ENCODE results near the gene SYNRG. TPM values are rescaled to one million over a fixed set of nuclear protein-coding genes. Genes with fewer than 3 reads are reported as not detected.

The SYNRG gene
- total and polyA plus RNA-seq, 4 donors: 5.0 to 43.5 (median 20.1) TPM

GRCh38 chr17:37470181-37470580, 139.0 kb downstream of the SYNRG start:
- Histone ChIP-seq H3K36me3 (ENCODE audit: control insufficient read depth in 1 of 2, insufficient read depth in 2 of 2, low read length in 1 of 2) (peaks cover 4 to 13% of the 10 kb centered on the region in 2 donors), H3K4me3 (ENCODE audit: low read length in 2 of 2) (no peak overlapping the region), H3K4me1 (ENCODE audit: control insufficient read depth in 1 of 2, insufficient read depth in 2 of 2, low read length in 2 of 2) (no peaks in the 10 kb centered on the region), H3K27me3 (ENCODE audit: control insufficient read depth in 1 of 2, insufficient read depth in 2 of 2, low read length in 1 of 2) (no peaks in the 10 kb centered on the region), H3K9me3 (ENCODE audit: control insufficient read depth, low read length) (no peaks in the 10 kb centered on the region), H3K27ac (ENCODE audit: low read depth in 1 of 2, low read length in 2 of 2) (no peak overlapping the region)
- no peak for ATAC-seq (ENCODE audit: low FRiP score)
- intact Hi-C loops (cut with DNase I): no loop called here
- no peak for DNase-seq
- 78 to 84% methylated on average over 7 of the region's 7 CpGs for WGBS, 2 donors

GRCh38 chr17:37466471-37466870, 142.7 kb downstream of the SYNRG start:
- H3K4me3 ChIP-seq (ENCODE audit: low read length in 2 of 2): no peak overlapping the region
- H3K36me3 ChIP-seq (ENCODE audit: control insufficient read depth in 1 of 2, insufficient read depth in 2 of 2, low read length in 1 of 2): peaks cover 2 to 6% of the 10 kb centered on the region in 2 donors
- no peaks in the 10 kb centered on the region for H3K4me1 ChIP-seq (ENCODE audit: control insufficient read depth in 1 of 2, insufficient read depth in 2 of 2, low read length in 2 of 2)
- no peaks in the 10 kb centered on the region for H3K9me3 ChIP-seq (ENCODE audit: control insufficient read depth, low read length)
- DNase-seq: no peak
- ATAC-seq (ENCODE audit: low FRiP score): no peak
- intact Hi-C loops (cut with DNase I): no loop called here
- WGBS, 2 donors: 92% methylated on average over 1 of the region's 1 CpG
- no peaks in the 10 kb centered on the region for H3K27me3 ChIP-seq (ENCODE audit: control insufficient read depth in 1 of 2, insufficient read depth in 2 of 2, low read length in 1 of 2)
- no peak overlapping the region for H3K27ac ChIP-seq (ENCODE audit: low read depth in 1 of 2, low read length in 2 of 2)

- Histone ChIP-seq H3K27ac (ENCODE audit: low read depth in 1 of 2, low read length in 2 of 2) (no peak overlapping the region), H3K36me3 (ENCODE audit: control insufficient read depth in 1 of 2, insufficient read depth in 2 of 2, low read length in 1 of 2) (no peaks in the 10 kb centered on the region), H3K4me3 (ENCODE audit: low read length in 2 of 2) (no peak overlapping the region), H3K27me3 (ENCODE audit: control insufficient read depth in 1 of 2, insufficient read depth in 2 of 2, low read length in 1 of 2) (no peaks in the 10 kb centered on the region), H3K9me3 (ENCODE audit: control insufficient read depth, low read length) (no peaks in the 10 kb centered on the region), H3K4me1 (ENCODE audit: control insufficient read depth in 1 of 2, insufficient read depth in 2 of 2, low read length in 2 of 2) (no peaks in the 10 kb centered on the region)
- no peak for DNase-seq
- 95 to 96% methylated on average over 7 of the region's 7 CpGs for WGBS, 2 donors
- intact Hi-C loops (cut with DNase I): no loop called here
- no peak for ATAC-seq (ENCODE audit: low FRiP score)
These were observed 144.1 kb downstream of the SYNRG start for GRCh38 chr17:37465069-37465616.

Small RNA genes lying within 50 kb of the gene (microRNA-seq; reads per million reads assigned to microRNA genes)
- gene MIR378J: 0 reads per million in 2 donors

Other genes with a start within 250 kb of the SYNRG start
- gene C17orf78, start 233.4 kb downstream of the SYNRG start, total RNA-seq: not detected
- 1 to 10 TPM in 1 of 2 donors, not detected in 1; 3.0 TPM for gene C17orf78, start 233.4 kb downstream of the SYNRG start, polyA plus RNA-seq
- 10 to 100 TPM; 31.6 to 49.9 TPM for gene ACACA, start 202.6 kb downstream of the SYNRG start, total RNA-seq
- 10 to 100 TPM in 1 of 2 donors, 1 to 10 TPM in 1; 6.1 to 15.9 TPM for gene ACACA, start 202.6 kb downstream of the SYNRG start, polyA plus RNA-seq
- gene TADA2A, start 202.5 kb downstream of the SYNRG start, total RNA-seq: 10 to 100 TPM; 23.4 to 25.6 TPM
- gene TADA2A, start 202.5 kb downstream of the SYNRG start, polyA plus RNA-seq: 10 to 100 TPM; 12.9 to 13.9 TPM
- gene DUSP14, start 119.5 kb downstream of the SYNRG start, total RNA-seq: 1 to 10 TPM; 9.2 to 9.7 TPM
- gene DUSP14, start 119.5 kb downstream of the SYNRG start, polyA plus RNA-seq: 1 to 10 TPM; 3.8 to 6.4 TPM
- gene DDX52, start 34.0 kb upstream of the SYNRG start, total RNA-seq: 10 to 100 TPM; 19.7 to 25.2 TPM
- 1 to 10 TPM; 6.5 TPM for gene DDX52, start 34.0 kb upstream of the SYNRG start, polyA plus RNA-seq
- gene HNF1B, start 135.6 kb upstream of the SYNRG start, total RNA-seq: not detected
- gene HNF1B, start 135.6 kb upstream of the SYNRG start, polyA plus RNA-seq: under 1 TPM in 1 of 2 donors, not detected in 1; 0.88 TPM

All from aorta (tissue), 5 donors.